ENCODE data around the gene U2AF2. TPM values are rescaled to one million over a fixed set of nuclear protein-coding genes. Genes with fewer than 3 reads are reported as not detected.

Gene U2AF2
- total and polyA plus RNA-seq, 9 donors = 27.3 to 183 (median 148) TPM

DNA sequence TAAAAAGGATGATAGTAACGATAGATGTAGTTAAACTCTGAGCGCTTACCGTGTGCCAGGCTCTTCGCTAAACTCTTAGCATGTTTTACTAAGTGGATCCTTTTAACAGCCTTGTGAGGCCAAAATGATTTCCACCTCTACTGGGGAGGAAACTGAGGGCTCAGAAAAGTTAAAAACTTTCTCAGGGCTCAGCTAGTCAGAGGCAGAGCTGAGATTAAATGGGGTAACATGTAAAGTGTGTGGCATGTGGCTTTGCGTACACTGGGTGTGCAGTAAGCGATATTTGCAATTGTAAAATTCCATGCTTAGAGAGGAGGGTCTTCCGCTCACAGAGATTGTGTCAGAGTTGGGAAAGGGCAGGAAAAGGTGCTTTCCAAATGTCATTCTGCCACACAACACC is 1.7 kb downstream of the U2AF2 start:
- no peaks in the 10 kb centered on the region for H3K36me3 ChIP-seq
- H3K9me3 ChIP-seq = no peaks in the 10 kb centered on the region
- no peak overlapping the region for H3K27ac ChIP-seq
- H3K27me3 ChIP-seq = no peaks in the 10 kb centered on the region
- WGBS, 3 donors = 35 to 45% (median 44%) methylated on average over 7 of the region's 7 CpGs
- no peak for DNase-seq
- peak overlapping the region; percentile 98 for H3K4me3 ChIP-seq
- TF ChIP-seq, protein P1, sequence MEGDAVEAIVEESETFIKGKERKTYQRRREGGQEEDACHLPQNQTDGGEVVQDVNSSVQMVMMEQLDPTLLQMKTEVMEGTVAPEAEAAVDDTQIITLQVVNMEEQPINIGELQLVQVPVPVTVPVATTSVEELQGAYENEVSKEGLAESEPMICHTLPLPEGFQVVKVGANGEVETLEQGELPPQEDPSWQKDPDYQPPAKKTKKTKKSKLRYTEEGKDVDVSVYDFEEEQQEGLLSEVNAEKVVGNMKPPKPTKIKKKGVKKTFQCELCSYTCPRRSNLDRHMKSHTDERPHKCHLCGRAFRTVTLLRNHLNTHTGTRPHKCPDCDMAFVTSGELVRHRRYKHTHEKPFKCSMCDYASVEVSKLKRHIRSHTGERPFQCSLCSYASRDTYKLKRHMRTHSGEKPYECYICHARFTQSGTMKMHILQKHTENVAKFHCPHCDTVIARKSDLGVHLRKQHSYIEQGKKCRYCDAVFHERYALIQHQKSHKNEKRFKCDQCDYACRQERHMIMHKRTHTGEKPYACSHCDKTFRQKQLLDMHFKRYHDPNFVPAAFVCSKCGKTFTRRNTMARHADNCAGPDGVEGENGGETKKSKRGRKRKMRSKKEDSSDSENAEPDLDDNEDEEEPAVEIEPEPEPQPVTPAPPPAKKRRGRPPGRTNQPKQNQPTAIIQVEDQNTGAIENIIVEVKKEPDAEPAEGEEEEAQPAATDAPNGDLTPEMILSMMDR (IDR thresholded peaks at IDR 0.05) = no peak
- TF ChIP-seq POLR2A (IDR thresholded peaks at IDR 0.05) (no peak), EP300 (IDR thresholded peaks at IDR 0.05) (no peak)
- intact Hi-C loops (cut with DNase I) = no loop called here
- peaks cover 19% of the 10 kb centered on the region for H3K4me1 ChIP-seq (ENCODE audit: insufficient read depth)

DNA sequence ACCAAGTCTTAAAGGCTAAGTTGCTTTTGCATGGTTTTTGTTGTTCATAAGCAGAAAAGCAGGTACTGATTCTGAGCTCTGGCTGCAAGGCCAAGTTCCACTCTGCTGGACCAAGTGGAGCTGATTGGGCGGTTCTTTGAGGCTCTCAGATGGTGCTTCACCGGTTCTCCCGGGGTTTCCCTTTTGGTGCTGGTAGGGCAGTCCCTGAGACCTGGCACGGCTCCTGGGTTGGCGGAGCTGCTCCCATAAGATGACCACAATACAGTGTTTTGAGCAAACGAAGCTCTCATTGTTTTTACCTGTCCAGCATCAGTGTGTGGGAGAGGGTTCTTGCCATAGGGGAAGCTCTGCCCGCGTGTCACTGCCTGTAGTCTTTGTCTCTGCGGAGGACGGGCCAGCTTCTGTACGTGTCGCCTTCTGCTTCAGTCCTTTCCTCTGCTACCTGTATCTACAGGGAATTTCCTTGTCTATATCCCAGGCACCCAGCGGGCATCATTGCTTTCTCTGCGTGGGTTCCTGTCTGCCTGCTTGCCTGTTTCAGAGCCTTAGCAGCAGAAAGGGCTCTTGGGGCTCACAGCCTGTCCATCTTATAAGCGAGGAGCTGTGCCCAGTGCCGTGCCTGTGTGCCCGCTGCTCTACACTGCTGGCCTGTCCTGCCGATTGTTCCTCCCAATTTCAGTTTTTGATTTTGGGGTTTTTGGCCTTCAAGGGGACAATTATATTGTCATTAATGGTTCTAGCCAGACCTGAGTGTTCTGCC is 2.3 kb downstream of the U2AF2 start:
- no peak overlapping the region for H3K27ac ChIP-seq
- H3K9me3 ChIP-seq = no peaks in the 10 kb centered on the region
- H3K4me3 ChIP-seq = peak overlapping the region; percentile 98
- TF ChIP-seq EP300 (IDR thresholded peaks at IDR 0.05) = no peak
- TF ChIP-seq, protein P1 (IDR thresholded peaks at IDR 0.05) = no peak
- WGBS, 3 donors = 19 to 41% (median 23%) methylated on average over 18 of the region's 18 CpGs
- intact Hi-C loops (cut with DNase I) = no loop called here
- peak in 1 of 5 donors; percentile 48 for DNase-seq
- no peaks in the 10 kb centered on the region for H3K27me3 ChIP-seq
- peaks cover 19% of the 10 kb centered on the region for H3K4me1 ChIP-seq (ENCODE audit: insufficient read depth)
- no peaks in the 10 kb centered on the region for H3K36me3 ChIP-seq

DNA sequence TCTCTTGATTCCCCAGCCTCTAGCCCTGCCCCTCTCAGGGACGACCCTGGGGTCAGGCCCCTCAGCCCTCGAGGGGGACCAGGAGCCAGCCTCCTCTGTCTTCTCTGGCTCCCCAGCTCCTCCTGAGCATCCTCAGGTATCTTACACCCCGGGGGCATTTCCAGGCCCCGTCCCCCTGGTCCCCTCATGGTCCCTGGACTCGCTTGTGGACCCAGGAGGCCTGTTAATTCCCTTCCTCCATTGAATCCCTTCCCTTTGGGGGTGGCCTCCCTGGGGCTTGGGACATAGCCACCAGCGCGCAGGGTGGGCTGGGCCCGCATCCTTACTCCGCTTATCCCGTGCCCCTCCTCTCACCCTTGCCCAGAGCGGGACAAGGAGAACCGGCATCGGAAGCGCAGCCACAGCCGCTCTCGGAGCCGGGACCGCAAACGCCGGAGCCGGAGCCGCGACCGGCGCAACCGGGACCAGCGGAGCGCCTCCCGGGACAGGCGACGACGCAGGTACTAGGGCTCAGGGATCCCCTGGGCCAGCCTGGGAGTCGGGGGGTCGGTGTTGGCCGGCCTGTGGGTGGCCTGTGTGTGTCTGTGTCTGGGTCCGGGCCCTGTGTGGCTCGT is 4.1 kb downstream of the U2AF2 start:
- intact Hi-C loops (cut with DNase I) = no loop called here
- Histone ChIP-seq H3K27me3 (no peaks in the 10 kb centered on the region), H3K9me3 (no peaks in the 10 kb centered on the region), H3K4me3 (no peak overlapping the region), H3K36me3 (no peaks in the 10 kb centered on the region), H3K27ac (no peak overlapping the region), H3K4me1 (ENCODE audit: insufficient read depth) (peaks cover 18% of the 10 kb centered on the region)
- 78 to 90% (median 81%) methylated on average over 37 of the region's 37 CpGs for WGBS, 3 donors
- DNase-seq = peak in 1 of 5 donors; percentile 27
- TF ChIP-seq POLR2A (IDR thresholded peaks at IDR 0.05) (no peak), EP300 (IDR thresholded peaks at IDR 0.05) (no peak)
- TF ChIP-seq, protein P1 (IDR thresholded peaks at IDR 0.05) = no peak

DNA sequence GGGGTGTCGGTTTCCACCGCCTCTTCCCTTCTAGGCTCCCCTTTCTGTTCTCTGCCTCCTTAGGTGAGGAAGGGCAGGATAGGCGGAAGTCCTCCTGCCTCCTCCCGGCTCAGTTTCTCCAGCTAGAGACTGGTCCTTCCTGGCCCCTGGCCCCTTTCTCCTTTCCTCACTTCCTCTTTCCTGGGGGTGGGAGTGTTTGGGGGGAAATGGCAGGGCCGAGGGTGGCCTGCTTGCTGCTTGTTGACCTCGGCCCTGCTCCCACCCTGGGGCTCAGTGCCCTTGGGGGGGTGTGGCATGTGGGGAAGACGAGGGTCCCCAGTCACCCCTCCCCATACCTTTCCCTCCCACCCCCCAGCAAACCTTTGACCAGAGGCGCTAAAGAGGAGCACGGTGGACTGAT is 5.0 kb downstream of the U2AF2 start:
- H3K27me3 ChIP-seq = no peaks in the 10 kb centered on the region
- peak in 1 of 5 donors; percentile 20 for DNase-seq
- TF ChIP-seq, protein P1 (IDR thresholded peaks at IDR 0.05) = no peak
- H3K4me1 ChIP-seq (ENCODE audit: insufficient read depth) = peaks cover 18% of the 10 kb centered on the region
- H3K36me3 ChIP-seq = no peaks in the 10 kb centered on the region
- H3K9me3 ChIP-seq = no peaks in the 10 kb centered on the region
- intact Hi-C loops (cut with DNase I) = no loop called here
- no peak overlapping the region for H3K4me3 ChIP-seq
- 60 to 73% (median 63%) methylated on average over 9 of the region's 9 CpGs for WGBS, 3 donors
- no peak overlapping the region for H3K27ac ChIP-seq

Data from ovary (tissue), 9 donors.